Stromal cell of bone marrow (primary cell): Measurements from ENCODE around the gene CELF6.

ENCODE experiments used
- DNase-seq: peaks from one replicate; pipeline ENCODE4 v3.0.0-alpha.2; 2012; ENCODE audit warnings: low read depth

Gene CELF6

GRCh38 chr15:72271895-72272212 lies 48.1 kb downstream of the CELF6 start:
- no peak for DNase-seq

GRCh38 chr15:72271221-72271620 lies 48.7 kb downstream of the CELF6 start:
- DNase-seq: no peak

GRCh38 chr15:72269739-72270138 lies 50.2 kb downstream of the CELF6 start:
- DNase-seq: no peak

GRCh38 chr15:72265031-72265430 lies 54.9 kb downstream of the CELF6 start:
- DNase-seq: no peak

GRCh38 chr15:72252663-72253299 lies 67.2 kb downstream of the CELF6 start:
- DNase-seq: no peak

- DNase-seq: no peak
Measured at GRCh38 chr15:72249142-72249810, 70.7 kb downstream of the CELF6 start.

GRCh38 chr15:72248514-72248913 lies 71.4 kb downstream of the CELF6 start:
- DNase-seq: no peak

GRCh38 chr15:72242775-72243370 lies 77.1 kb downstream of the CELF6 start:
- no peak for DNase-seq

GRCh38 chr15:72239652-72240051 lies 80.3 kb downstream of the CELF6 start:
- DNase-seq: no peak

GRCh38 chr15:72238586-72238985 lies 81.4 kb downstream of the CELF6 start:
- DNase-seq: no peak

GRCh38 chr15:72237853-72238224 lies 82.1 kb downstream of the CELF6 start:
- DNase-seq: no peak

GRCh38 chr15:72237029-72237852 lies 82.7 kb downstream of the CELF6 start:
- DNase-seq: peak; percentile 99

GRCh38 chr15:72236381-72237003 lies 83.5 kb downstream of the CELF6 start:
- DNase-seq: no peak

GRCh38 chr15:72235298-72235697 lies 84.7 kb downstream of the CELF6 start:
- no peak for DNase-seq
